ENCODE data around the gene MEN1. TPM values are rescaled to one million over a fixed set of nuclear protein-coding genes. Genes with fewer than 3 reads are reported as not detected.
A peak's percentile ranks its signal among the peaks of the same experiment; 100 is the strongest.

The MEN1 gene
- total and polyA plus RNA-seq, 8 donors, result 26.9 to 46.5 (median 37.0) TPM

DNA sequence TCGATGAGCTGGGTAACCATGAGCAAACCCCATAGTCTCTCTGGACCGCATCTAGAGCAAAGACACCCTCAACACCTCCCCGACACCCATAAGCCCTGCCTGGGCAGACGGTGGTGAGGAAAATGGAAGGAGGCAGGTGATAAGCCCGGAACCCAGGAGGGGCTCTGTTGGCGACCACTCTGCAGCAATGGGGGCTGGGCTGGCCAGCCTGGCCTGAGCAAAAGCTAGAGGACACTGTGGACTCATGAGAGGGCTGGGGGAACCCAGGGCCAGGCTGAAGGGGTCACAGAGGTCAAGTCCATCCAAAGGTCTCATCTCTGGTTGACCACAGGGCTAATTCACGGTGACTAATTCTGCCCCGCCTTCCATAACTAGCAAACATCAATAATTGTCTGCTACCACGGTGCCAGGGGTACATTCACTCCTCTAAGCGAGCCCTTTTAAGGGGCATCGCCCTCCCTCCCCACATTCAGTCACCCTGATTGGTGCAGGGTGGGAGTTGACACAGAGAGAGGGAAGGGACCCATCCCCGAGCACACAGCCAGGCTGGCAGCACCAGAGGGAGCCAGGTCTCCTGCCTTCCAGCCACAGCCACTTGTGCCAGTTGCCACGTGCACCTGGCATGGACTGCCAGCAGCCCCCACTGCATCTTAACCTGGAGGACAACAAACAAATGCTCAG is 54.5 kb downstream of the MEN1 start:
- Histone ChIP-seq H3K27ac (no peak overlapping the region), H3K36me3 (no peaks in the 10 kb centered on the region), H3K4me3 (no peak overlapping the region), H3K9me3 (no peaks in the 10 kb centered on the region), H3K4me1 (peaks cover 0 to 12% of the 10 kb centered on the region in 2 donors), H3K27me3 (no peaks in the 10 kb centered on the region)
- TF ChIP-seq, protein P1, sequence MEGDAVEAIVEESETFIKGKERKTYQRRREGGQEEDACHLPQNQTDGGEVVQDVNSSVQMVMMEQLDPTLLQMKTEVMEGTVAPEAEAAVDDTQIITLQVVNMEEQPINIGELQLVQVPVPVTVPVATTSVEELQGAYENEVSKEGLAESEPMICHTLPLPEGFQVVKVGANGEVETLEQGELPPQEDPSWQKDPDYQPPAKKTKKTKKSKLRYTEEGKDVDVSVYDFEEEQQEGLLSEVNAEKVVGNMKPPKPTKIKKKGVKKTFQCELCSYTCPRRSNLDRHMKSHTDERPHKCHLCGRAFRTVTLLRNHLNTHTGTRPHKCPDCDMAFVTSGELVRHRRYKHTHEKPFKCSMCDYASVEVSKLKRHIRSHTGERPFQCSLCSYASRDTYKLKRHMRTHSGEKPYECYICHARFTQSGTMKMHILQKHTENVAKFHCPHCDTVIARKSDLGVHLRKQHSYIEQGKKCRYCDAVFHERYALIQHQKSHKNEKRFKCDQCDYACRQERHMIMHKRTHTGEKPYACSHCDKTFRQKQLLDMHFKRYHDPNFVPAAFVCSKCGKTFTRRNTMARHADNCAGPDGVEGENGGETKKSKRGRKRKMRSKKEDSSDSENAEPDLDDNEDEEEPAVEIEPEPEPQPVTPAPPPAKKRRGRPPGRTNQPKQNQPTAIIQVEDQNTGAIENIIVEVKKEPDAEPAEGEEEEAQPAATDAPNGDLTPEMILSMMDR (IDR thresholded peaks at IDR 0.05), result no peak
- no peak for DNase-seq
- intact Hi-C loops (cut with DNase I), result no loop called here
- no peak for ATAC-seq

DNA sequence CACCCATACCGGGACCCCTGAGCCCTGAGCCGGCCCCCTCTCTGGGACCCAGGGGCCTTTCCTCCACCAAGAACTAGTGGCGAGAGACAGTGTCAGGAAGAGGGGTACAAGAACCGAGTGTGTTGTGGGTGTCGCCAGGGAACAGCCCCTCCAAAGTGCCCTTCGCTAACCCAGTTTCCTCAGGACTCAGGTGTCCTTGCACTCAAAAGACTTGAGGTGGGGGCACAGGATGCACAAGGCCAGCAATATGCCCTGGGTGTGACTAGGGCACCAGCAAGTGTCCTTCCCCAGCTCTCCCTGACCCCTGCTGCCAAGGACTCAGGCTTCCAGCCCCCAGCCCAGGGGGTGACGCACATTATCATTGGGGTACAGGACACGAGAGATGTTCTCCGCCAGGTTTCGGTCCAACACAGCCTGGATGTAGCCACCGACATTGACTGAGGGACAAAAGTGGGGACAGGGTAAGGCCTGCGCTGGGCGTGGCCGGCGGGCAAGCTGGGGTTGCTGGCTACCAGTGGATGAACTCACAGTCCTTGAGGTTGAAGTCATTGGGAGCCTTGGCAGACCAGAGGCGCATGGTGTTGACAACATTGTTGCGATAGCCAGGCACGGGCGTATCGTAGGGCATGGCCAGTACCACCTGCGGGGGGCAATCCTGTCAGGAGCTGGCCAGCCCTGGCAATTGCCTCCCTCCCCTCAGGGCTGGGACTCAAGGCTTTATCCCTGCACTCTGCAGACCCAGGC is 55.3 kb downstream of the MEN1 start:
- H3K36me3 ChIP-seq, result peaks cover 0 to 2% of the 10 kb centered on the region in 2 donors
- TF ChIP-seq, protein P1 (IDR thresholded peaks at IDR 0.05), result no peak
- DNase-seq, result peak in 1 of 4 donors; percentile 66
- no peak for ATAC-seq
- no peaks in the 10 kb centered on the region for H3K27me3 ChIP-seq
- peaks cover 0 to 6% of the 10 kb centered on the region in 2 donors for H3K4me1 ChIP-seq
- H3K27ac ChIP-seq, result no peak overlapping the region
- intact Hi-C loops (cut with DNase I), result no loop called here
- H3K4me3 ChIP-seq, result no peak overlapping the region
- H3K9me3 ChIP-seq, result no peaks in the 10 kb centered on the region

DNA sequence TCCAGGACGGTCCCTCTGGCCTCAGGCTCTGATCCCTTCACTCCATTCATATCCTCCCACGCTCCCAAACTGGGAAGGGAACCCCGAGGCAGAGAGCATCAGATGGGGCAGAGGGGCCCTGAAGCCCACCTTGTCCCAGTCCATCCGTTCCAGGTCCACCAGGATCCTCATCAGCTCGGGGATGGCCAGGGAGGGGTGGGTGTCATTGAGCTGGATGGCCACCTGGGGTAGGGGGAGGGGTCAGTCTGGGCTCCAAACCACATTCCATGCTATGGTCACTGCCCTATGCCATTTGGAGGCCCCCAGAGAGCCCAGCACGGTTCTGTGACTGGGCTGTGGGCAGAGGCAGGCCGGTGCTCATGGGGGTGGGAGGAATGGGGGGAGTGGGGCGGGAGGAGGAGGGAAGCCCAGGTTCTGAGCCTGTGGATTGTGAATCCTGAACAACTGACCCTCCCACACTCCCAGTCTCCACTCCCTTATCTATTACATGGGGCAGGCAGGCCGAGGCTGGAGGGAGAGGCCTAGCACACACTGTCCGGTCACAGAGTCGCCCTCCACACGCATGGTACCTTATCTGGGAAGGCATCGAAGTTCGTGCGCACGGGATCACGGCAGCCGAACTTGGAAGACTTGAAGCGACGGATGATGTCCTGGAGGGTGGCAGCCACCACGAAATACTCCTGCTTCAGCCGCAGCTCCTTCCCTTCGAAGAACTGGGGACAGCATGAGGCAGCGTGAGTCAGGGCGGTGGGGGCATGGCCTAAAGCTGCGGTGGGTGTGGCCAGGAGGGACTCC is 56.0 kb downstream of the MEN1 start:
- Histone ChIP-seq H3K27ac (no peak overlapping the region), H3K4me3 (no peak overlapping the region), H3K9me3 (no peaks in the 10 kb centered on the region), H3K36me3 (peaks cover 0 to 5% of the 10 kb centered on the region in 2 donors), H3K4me1 (no peaks in the 10 kb centered on the region), H3K27me3 (no peaks in the 10 kb centered on the region)
- DNase-seq (peak in 1 of 4 donors; percentile 24), ATAC-seq (no peak)
- TF ChIP-seq, protein P1 (IDR thresholded peaks at IDR 0.05), result no peak
- intact Hi-C loops (cut with DNase I), result no loop called here

Other genes starting within 250 kb of the MEN1 start
- not detected for gene SLC22A12, start 219.3 kb downstream of the MEN1 start, total RNA-seq
- gene SLC22A12, start 219.3 kb downstream of the MEN1 start, polyA plus RNA-seq (ENCODE audit: insufficient read length in 6 of 6), result not detected
- gene NRXN2, start 87.4 kb downstream of the MEN1 start, total RNA-seq, result 1 to 10 TPM; 3.5 to 7.9 TPM
- gene NRXN2, start 87.4 kb downstream of the MEN1 start, polyA plus RNA-seq (ENCODE audit: insufficient read length in 6 of 6), result 10 to 100 TPM in 4 of 6 donors, 1 to 10 TPM in 2; 6.8 to 15.0 (median 10.9) TPM
- gene RASGRP2, start 66.4 kb downstream of the MEN1 start, total RNA-seq, result 10 to 100 TPM; 10.8 to 35.3 TPM
- 10 to 100 TPM in 2 of 6 donors, 1 to 10 TPM in 4; 9.0 to 11.8 (median 9.4) TPM for gene RASGRP2, start 66.4 kb downstream of the MEN1 start, polyA plus RNA-seq (ENCODE audit: insufficient read length in 6 of 6)
- gene PYGM, start 50.6 kb downstream of the MEN1 start, total RNA-seq, result 1 to 10 TPM; 1.3 to 3.7 TPM
- 1 to 10 TPM; 2.2 to 4.4 (median 3.5) TPM for gene PYGM, start 50.6 kb downstream of the MEN1 start, polyA plus RNA-seq (ENCODE audit: insufficient read length in 6 of 6)
- gene SF1, start 32.0 kb downstream of the MEN1 start, total RNA-seq, result 100 to 1,000 TPM; 169 to 228 TPM
- gene SF1, start 32.0 kb downstream of the MEN1 start, polyA plus RNA-seq (ENCODE audit: insufficient read length in 6 of 6), result 100 to 1,000 TPM; 437 to 519 (median 453) TPM
- 10 to 100 TPM; 19.3 to 23.2 TPM for gene MAP4K2, start 7.3 kb downstream of the MEN1 start, total RNA-seq
- gene MAP4K2, start 7.3 kb downstream of the MEN1 start, polyA plus RNA-seq (ENCODE audit: insufficient read length in 6 of 6), result 10 to 100 TPM; 42.3 to 48.2 (median 46.6) TPM
- 10 to 100 TPM; 18.0 to 25.9 TPM for gene CDC42BPG, start 34.1 kb upstream of the MEN1 start, total RNA-seq
- gene CDC42BPG, start 34.1 kb upstream of the MEN1 start, polyA plus RNA-seq (ENCODE audit: insufficient read length in 6 of 6), result 10 to 100 TPM in 1 of 6 donors, 1 to 10 TPM in 5; 6.8 to 10.3 (median 8.6) TPM
- gene EHD1, start 68.1 kb upstream of the MEN1 start, total RNA-seq, result 100 to 1,000 TPM in 1 of 2 donors, 10 to 100 TPM in 1; 73.0 to 153 TPM
- gene EHD1, start 68.1 kb upstream of the MEN1 start, polyA plus RNA-seq (ENCODE audit: insufficient read length in 6 of 6), result 10 to 100 TPM; 44.7 to 63.8 (median 52.9) TPM
- gene ATG2A, start 106.7 kb upstream of the MEN1 start, total RNA-seq, result 10 to 100 TPM; 21.9 to 23.5 TPM
- gene ATG2A, start 106.7 kb upstream of the MEN1 start, polyA plus RNA-seq (ENCODE audit: insufficient read length in 6 of 6), result 10 to 100 TPM; 14.2 to 21.1 (median 17.5) TPM
- gene PPP2R5B, start 114.1 kb upstream of the MEN1 start, total RNA-seq, result 10 to 100 TPM; 24.4 to 29.9 TPM
- 10 to 100 TPM; 12.1 to 14.4 (median 13.5) TPM for gene PPP2R5B, start 114.1 kb upstream of the MEN1 start, polyA plus RNA-seq (ENCODE audit: insufficient read length in 6 of 6)
- gene GPHA2, start 125.3 kb upstream of the MEN1 start, total RNA-seq, result not detected
- gene GPHA2, start 125.3 kb upstream of the MEN1 start, polyA plus RNA-seq (ENCODE audit: insufficient read length in 6 of 6), result under 1 TPM in 3 of 6 donors, not detected in 3; 0.25 to 0.60 (median 0.49) TPM
- gene MAJIN, start 161.6 kb upstream of the MEN1 start, total RNA-seq, result not detected
- under 1 TPM in 2 of 6 donors, not detected in 4; 0.11 to 0.14 TPM for gene MAJIN, start 161.6 kb upstream of the MEN1 start, polyA plus RNA-seq (ENCODE audit: insufficient read length in 6 of 6)
- gene BATF2, start 186.4 kb upstream of the MEN1 start, total RNA-seq, result 1 to 10 TPM; 3.2 to 8.1 TPM
- 1 to 10 TPM; 2.6 to 3.7 (median 3.5) TPM for gene BATF2, start 186.4 kb upstream of the MEN1 start, polyA plus RNA-seq (ENCODE audit: insufficient read length in 6 of 6)
- 10 to 100 TPM; 85.3 to 89.9 TPM for gene ARL2, start 203.6 kb upstream of the MEN1 start, total RNA-seq
- gene ARL2, start 203.6 kb upstream of the MEN1 start, polyA plus RNA-seq (ENCODE audit: insufficient read length in 6 of 6), result 10 to 100 TPM; 42.2 to 58.3 (median 48.1) TPM
- 10 to 100 TPM; 22.6 to 27.4 TPM for gene SNX15, start 216.9 kb upstream of the MEN1 start, total RNA-seq
- gene SNX15, start 216.9 kb upstream of the MEN1 start, polyA plus RNA-seq (ENCODE audit: insufficient read length in 6 of 6), result 10 to 100 TPM; 22.0 to 26.3 (median 23.3) TPM
- gene SAC3D1, start 230.7 kb upstream of the MEN1 start, total RNA-seq, result 10 to 100 TPM; 13.2 to 15.4 TPM
- 10 to 100 TPM in 4 of 6 donors, 1 to 10 TPM in 2; 8.9 to 14.0 (median 11.1) TPM for gene SAC3D1, start 230.7 kb upstream of the MEN1 start, polyA plus RNA-seq (ENCODE audit: insufficient read length in 6 of 6)
- gene NAALADL1, start 248.0 kb upstream of the MEN1 start, total RNA-seq, result 10 to 100 TPM in 1 of 2 donors, 1 to 10 TPM in 1; 8.5 to 10.4 TPM
- 10 to 100 TPM; 11.5 to 20.7 (median 15.4) TPM for gene NAALADL1, start 248.0 kb upstream of the MEN1 start, polyA plus RNA-seq (ENCODE audit: insufficient read length in 6 of 6)